AG08396 (cell line): Measurements from ENCODE around the gene LY6G5C.
A peak's percentile ranks its signal among the peaks of the same experiment; 100 is the strongest.

Experiments
- DNase-seq: peaks from one replicate; pipeline ENCODE4 v3.0.0; 2012; ENCODE audit warnings: low spot score, mixed read lengths

LY6G5C gene

GRCh38 chr6:31680226-31681134 is at the start of gene LY6G5C:
Gene LY6G5C (minus strand): TSS chr6:31681067. CDS start chr6:31680373, 694 bp downstream.
- DNase-seq, result peak; percentile 90

- peak; percentile 90 for DNase-seq
These were observed 49.2 kb upstream of the LY6G5C start for GRCh38 chr6:31729979-31730630.

GRCh38 chr6:31729515-31729978 is 48.7 kb upstream of the LY6G5C start:
- peak; percentile 94 for DNase-seq

GRCh38 chr6:31728767-31729514 is 48.1 kb upstream of the LY6G5C start, which contains the start of gene DDAH2:
Gene DDAH2 (minus strand): TSS chr6:31729299. CDS start chr6:31729161, 138 bp downstream.
- no peak for DNase-seq

- no peak for DNase-seq
These were observed 47.1 kb upstream of the LY6G5C start for GRCh38 chr6:31727717-31728671.

- DNase-seq, result no peak
These were observed 46.3 kb upstream of the LY6G5C start for GRCh38 chr6:31727034-31727716.

GRCh38 chr6:31725502-31726350 is 44.9 kb upstream of the LY6G5C start:
- DNase-seq, result no peak

GRCh38 chr6:31723980-31724691 is 43.3 kb upstream of the LY6G5C start:
- DNase-seq, result no peak

GRCh38 chr6:31723245-31723979 is 42.5 kb upstream of the LY6G5C start, which contains the start of gene MPIG6B:
Gene MPIG6B (plus strand): TSS chr6:31723373. CDS start chr6:31723384, 11 bp downstream.
- DNase-seq, result no peak

- DNase-seq, result no peak
These were observed 41.3 kb upstream of the LY6G5C start for GRCh38 chr6:31722173-31722572.

GRCh38 chr6:31721351-31722020 is 40.6 kb upstream of the LY6G5C start, which contains the start of gene LY6G6C:
Gene LY6G6C (minus strand): TSS chr6:31721746. CDS start chr6:31721679, 67 bp downstream.
- DNase-seq, result no peak

GRCh38 chr6:31720196-31720770 is 39.4 kb upstream of the LY6G5C start:
- no peak for DNase-seq

GRCh38 chr6:31719001-31719400 is 38.1 kb upstream of the LY6G5C start:
- DNase-seq, result no peak

GRCh38 chr6:31718265-31718664 is 37.4 kb upstream of the LY6G5C start:
- DNase-seq, result no peak

GRCh38 chr6:31717499-31718222 is 36.8 kb upstream of the LY6G5C start:
- no peak for DNase-seq
